Tibial nerve (tissue), 4 donors: ENCODE measurements around the gene ADIPOQ. TPM values are rescaled to one million over a fixed set of nuclear protein-coding genes. Genes with fewer than 3 reads are reported as not detected.

ENCODE experiments used
- DNase-seq, 2 donors: peaks; one replicate each; pipeline ENCODE4 v3.0.0-alpha.2; 2019; ENCODE audit warnings: low spot score in 2 of 2
- H3K27ac ChIP-seq, 4 donors: fragments of 200-600 bp; sonication (generic) in 3 of 4; one replicate each; pipeline ENCODE4 v1.5.1; 2017 to 2019; ENCODE audit warnings: mild to moderate bottlenecking in 1 of 4
- H3K27me3 ChIP-seq, 2 donors: fragments of 200-600 bp; sonication (generic) in 1 of 2; one replicate each; pipeline versions ENCODE4 v1.5.1 to v1.6.0; 2017 to 2019
- H3K36me3 ChIP-seq, 3 donors: fragments of 200-600 bp; sonication (generic); one replicate each; pipeline ENCODE4 v1.5.1; 2018 to 2019
- H3K4me1 ChIP-seq, 4 donors: fragments of 200-600 bp; sonication (generic) in 3 of 4; one replicate each; pipeline ENCODE4 v1.5.1; 2017 to 2019
- H3K4me3 ChIP-seq, 4 donors: fragments of 200-600 bp; sonication (generic) in 3 of 4; one replicate each; pipeline ENCODE4 v1.5.1; 2017 to 2019; ENCODE audit warnings: mild to moderate bottlenecking in 1 of 4, moderate library complexity in 1 of 4
- H3K9me3 ChIP-seq, 4 donors: fragments of 200-600 bp; sonication (generic) in 3 of 4; one replicate each; pipeline ENCODE4 v1.5.1; 2017 to 2019
- EP300 ChIP-seq, 2 donors: sonication (generic); formaldehyde crosslinking; IDR thresholded peaks; one replicate each; pipeline ENCODE4 v1.6.1; 2017; ENCODE audit warnings: antibody characterized with exemption in 2 of 2, mild to moderate bottlenecking in 1 of 2
- POLR2A ChIP-seq, 2 donors: fragments of 450-650 bp; IDR thresholded peaks; one replicate each; pipeline ENCODE4 v1.6.1; 2017; ENCODE audit warnings: antibody characterized with exemption in 2 of 2, mild to moderate bottlenecking in 2 of 2, moderate library complexity in 2 of 2
- WGBS, 2 donors: methylation state at CpG; one replicate each; pipeline ENCODE4 v1.1.5; 2018; 5-methylcytosine and 5-hydroxymethylcytosine counted together
- total RNA-seq, 4 donors: library from RNA; depleted of rRNA; stranded (reverse); fragments of >200 nt; gene quantifications; one replicate each; pipeline ENCODE4 v1.1.0, GENCODE V29; 2016
- TF ChIP-seq, protein P1 (sequence below), 5 experiments: fragments of 200-600 bp in 3 of 5; fragments of 450-650 bp in 2 of 5; sonication (generic) in 3 of 5; IDR thresholded peaks; one replicate each; pipeline ENCODE4 v1.5.1; 2016 to 2019; ENCODE audit warnings: antibody characterized with exemption in 5 of 5, mild to moderate bottlenecking in 3 of 5, moderate library complexity in 2 of 5

ADIPOQ gene
- total RNA-seq, 4 donors from 2014 or later: 70.8 to 213 (median 172) TPM

DNA sequence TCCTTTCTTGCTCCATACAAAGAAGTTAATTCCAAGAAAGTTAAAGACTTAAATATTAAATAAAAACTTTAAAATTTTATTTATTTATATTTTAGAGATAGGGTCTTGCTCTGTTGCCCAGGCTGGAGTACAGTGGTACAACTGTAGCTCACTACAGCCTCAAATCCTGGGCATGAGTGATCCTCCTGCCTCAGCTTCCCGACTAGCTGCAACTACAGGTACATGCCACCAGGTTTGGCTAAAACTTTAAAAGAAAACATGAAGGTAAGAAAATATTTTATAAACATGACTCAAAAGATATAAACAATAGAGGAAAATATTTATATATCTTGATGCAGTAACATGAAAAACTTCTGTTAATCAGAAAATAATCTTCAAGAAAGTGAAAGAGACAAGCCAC is 33.2 kb downstream of the ADIPOQ start:
- Histone ChIP-seq H3K27me3 (no peaks in the 10 kb centered on the region), H3K27ac (no peak overlapping the region), H3K4me3 (no peak overlapping the region), H3K36me3 (no peaks in the 10 kb centered on the region), H3K9me3 (no peaks in the 10 kb centered on the region), H3K4me1 (peaks cover 0 to 4% (median 0%) of the 10 kb centered on the region in 4 donors)
- no peak for DNase-seq
- TF ChIP-seq, protein P1, sequence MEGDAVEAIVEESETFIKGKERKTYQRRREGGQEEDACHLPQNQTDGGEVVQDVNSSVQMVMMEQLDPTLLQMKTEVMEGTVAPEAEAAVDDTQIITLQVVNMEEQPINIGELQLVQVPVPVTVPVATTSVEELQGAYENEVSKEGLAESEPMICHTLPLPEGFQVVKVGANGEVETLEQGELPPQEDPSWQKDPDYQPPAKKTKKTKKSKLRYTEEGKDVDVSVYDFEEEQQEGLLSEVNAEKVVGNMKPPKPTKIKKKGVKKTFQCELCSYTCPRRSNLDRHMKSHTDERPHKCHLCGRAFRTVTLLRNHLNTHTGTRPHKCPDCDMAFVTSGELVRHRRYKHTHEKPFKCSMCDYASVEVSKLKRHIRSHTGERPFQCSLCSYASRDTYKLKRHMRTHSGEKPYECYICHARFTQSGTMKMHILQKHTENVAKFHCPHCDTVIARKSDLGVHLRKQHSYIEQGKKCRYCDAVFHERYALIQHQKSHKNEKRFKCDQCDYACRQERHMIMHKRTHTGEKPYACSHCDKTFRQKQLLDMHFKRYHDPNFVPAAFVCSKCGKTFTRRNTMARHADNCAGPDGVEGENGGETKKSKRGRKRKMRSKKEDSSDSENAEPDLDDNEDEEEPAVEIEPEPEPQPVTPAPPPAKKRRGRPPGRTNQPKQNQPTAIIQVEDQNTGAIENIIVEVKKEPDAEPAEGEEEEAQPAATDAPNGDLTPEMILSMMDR (IDR thresholded peaks at IDR 0.05): no peak
- TF ChIP-seq EP300 (IDR thresholded peaks at IDR 0.05): no peak
- TF ChIP-seq POLR2A (IDR thresholded peaks at IDR 0.05): no peak
- WGBS, 2 donors: 44 to 59% methylated on average over 1 of the region's 1 CpG

DNA sequence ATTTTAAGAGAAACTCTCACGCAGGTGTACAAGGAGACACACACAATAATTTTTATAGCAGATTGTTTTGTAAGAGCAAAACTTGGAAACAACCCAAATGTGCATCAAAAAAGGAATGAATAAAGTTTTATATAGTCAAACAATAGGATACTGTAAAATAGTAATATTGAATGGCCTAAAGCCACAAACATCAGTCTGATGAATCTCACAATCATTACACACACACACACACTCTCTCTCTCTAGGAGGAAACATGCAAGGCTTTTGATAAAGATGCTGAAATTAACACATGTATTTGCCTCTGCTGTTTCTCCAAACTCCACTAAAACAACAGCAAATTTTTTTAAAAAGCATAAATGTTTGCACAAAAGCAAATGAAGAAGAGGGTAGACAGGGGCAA is 37.3 kb downstream of the ADIPOQ start:
- no peak for DNase-seq
- no peak for TF ChIP-seq EP300 (IDR thresholded peaks at IDR 0.05)
- TF ChIP-seq, protein P1 (IDR thresholded peaks at IDR 0.05): no peak
- no peak for TF ChIP-seq POLR2A (IDR thresholded peaks at IDR 0.05)
- H3K27ac ChIP-seq: no peak overlapping the region
- H3K36me3 ChIP-seq: no peaks in the 10 kb centered on the region
- H3K4me3 ChIP-seq: no peak overlapping the region
- H3K27me3 ChIP-seq: no peaks in the 10 kb centered on the region
- WGBS, 2 donors: 87 to 89% methylated on average over 1 of the region's 1 CpG
- no peaks in the 10 kb centered on the region for H3K9me3 ChIP-seq
- no peaks in the 10 kb centered on the region for H3K4me1 ChIP-seq

DNA sequence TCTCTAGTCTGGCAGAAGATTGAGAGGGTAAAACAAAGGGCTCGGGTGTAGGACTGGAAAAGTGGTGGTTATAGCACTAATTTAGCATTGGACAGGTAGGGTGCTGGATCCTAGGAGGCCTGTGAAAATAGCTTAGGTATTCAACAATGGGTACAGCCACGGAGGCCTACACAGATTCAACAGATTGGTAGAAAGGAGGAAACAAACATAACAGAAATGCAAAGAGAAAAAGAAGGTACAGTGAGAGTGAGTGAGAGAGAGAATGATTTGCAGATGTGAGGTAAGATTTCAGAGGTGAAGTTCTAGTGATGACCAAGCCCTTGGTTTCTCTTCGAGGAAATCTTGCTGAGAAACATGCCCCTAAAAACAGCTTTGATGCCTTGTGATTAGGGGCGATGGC is 37.9 kb downstream of the ADIPOQ start:
- TF ChIP-seq EP300 (IDR thresholded peaks at IDR 0.05) (no peak), POLR2A (IDR thresholded peaks at IDR 0.05) (no peak)
- TF ChIP-seq, protein P1 (IDR thresholded peaks at IDR 0.05): no peak
- WGBS, 2 donors: 87 to 88% methylated on average over 4 of the region's 4 CpGs
- Histone ChIP-seq H3K27me3 (no peaks in the 10 kb centered on the region), H3K4me1 (no peaks in the 10 kb centered on the region), H3K36me3 (no peaks in the 10 kb centered on the region), H3K4me3 (no peak overlapping the region), H3K27ac (no peak overlapping the region), H3K9me3 (no peaks in the 10 kb centered on the region)
- DNase-seq: no peak

DNA sequence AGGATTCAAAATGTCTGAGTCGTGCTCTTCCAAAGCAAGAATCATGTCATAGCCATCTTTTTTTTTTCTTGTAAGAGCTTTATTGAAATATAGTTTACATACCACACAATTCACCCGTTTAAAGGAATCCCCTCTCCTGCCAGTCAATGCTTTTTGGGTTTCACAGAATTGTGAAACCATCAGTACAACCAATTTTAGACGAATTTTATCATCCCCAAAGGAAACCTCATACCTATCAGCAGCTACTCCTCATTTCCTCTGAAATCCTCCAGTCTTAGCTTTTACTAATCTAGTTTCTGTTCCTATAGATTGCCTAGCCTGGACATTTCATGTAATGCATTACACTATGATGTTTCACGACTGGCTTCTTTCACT is 39.6 kb downstream of the ADIPOQ start:
- Histone ChIP-seq H3K36me3 (no peaks in the 10 kb centered on the region), H3K27me3 (no peaks in the 10 kb centered on the region), H3K4me3 (no peak overlapping the region), H3K27ac (no peak overlapping the region), H3K4me1 (no peaks in the 10 kb centered on the region), H3K9me3 (no peaks in the 10 kb centered on the region)
- TF ChIP-seq, protein P1 (IDR thresholded peaks at IDR 0.05): no peak
- TF ChIP-seq POLR2A (IDR thresholded peaks at IDR 0.05) (no peak), EP300 (IDR thresholded peaks at IDR 0.05) (no peak)
- WGBS, 2 donors: 51 to 59% methylated on average over 4 of the region's 4 CpGs
- DNase-seq: no peak

DNA sequence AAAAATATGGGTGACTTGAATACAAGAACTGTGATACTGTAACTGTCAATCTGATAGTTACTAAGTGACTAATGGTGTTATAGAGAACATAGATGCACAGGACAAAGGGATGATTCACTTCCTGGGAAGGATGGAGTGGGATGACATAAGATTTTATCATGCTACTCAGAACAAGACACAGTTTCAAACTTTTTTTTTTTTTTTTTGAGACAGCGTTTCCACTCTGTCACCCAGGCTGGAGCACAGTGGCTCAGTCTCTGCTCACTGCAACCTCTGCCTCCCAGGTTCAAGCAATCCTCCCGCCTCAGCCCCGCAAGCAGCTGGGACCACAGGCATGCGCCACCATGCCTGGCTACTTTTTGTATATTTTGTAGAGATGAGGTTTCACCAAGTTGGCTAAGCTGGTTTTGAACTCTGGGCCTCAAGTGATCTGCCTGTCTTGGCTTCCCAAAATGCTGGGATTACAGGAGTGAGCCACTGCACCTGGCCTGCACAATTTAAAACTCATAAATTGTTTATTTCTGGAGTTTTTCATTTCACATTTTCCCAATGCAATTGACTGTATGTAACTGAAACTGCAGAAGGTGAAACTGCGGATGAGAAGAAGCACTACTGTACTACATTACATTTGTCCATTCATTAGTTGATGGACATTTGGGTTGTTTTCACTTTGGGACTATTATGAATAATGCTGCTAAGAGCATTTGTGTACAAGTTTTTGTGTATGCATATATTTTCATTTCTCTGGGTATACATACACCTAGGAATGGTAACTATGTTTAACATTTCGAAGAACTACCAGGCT is 40.6 kb downstream of the ADIPOQ start:
- no peaks in the 10 kb centered on the region for H3K27me3 ChIP-seq

More for the DNA sequence above, 40.6 kb downstream of the ADIPOQ start:
- H3K4me3 ChIP-seq: no peak overlapping the region
- no peak for DNase-seq
- no peaks in the 10 kb centered on the region for H3K4me1 ChIP-seq
- no peak overlapping the region for H3K27ac ChIP-seq
- TF ChIP-seq, protein P1 (IDR thresholded peaks at IDR 0.05): no peak
- TF ChIP-seq POLR2A (IDR thresholded peaks at IDR 0.05) (no peak), EP300 (IDR thresholded peaks at IDR 0.05) (no peak)
- no peaks in the 10 kb centered on the region for H3K36me3 ChIP-seq
- 72 to 75% methylated on average over 6 of the region's 6 CpGs for WGBS, 2 donors
- no peaks in the 10 kb centered on the region for H3K9me3 ChIP-seq
